Mucosa of stomach (tissue), 1 donor: ENCODE results near the gene OR13A1.
"Not testable (repeated sequence)": the region's sequence is repeated elsewhere in the genome, so short reads cannot be mapped to it uniquely, and the experiment has no call there.

Experiments used
- H3K27me3 ChIP-seq: one replicate; pipeline ENCODE4 v1.7.0; 2013; ENCODE audit warnings: mild to moderate bottlenecking, low read length; ENCODE audit not compliant: control insufficient read depth, insufficient read depth
- H3K36me3 ChIP-seq: one replicate; pipeline ENCODE4 v1.7.0; 2013; ENCODE audit warnings: low read length; ENCODE audit not compliant: control insufficient read depth, insufficient read depth
- H3K4me1 ChIP-seq: one replicate; pipeline ENCODE4 v1.7.0; 2013; ENCODE audit warnings: mild to moderate bottlenecking, low read length; ENCODE audit not compliant: control insufficient read depth, insufficient read depth
- H3K4me3 ChIP-seq: one replicate; pipeline ENCODE4 v1.7.0; 2013; ENCODE audit warnings: low read length
- H3K9ac ChIP-seq: one replicate; pipeline ENCODE4 v1.7.0; 2013; ENCODE audit warnings: mild to moderate bottlenecking, low read length, moderate library complexity
- H3K9me3 ChIP-seq: one replicate; pipeline ENCODE4 v1.7.0; 2013; ENCODE audit warnings: mild to moderate bottlenecking, low read length, moderate library complexity; ENCODE audit not compliant: control insufficient read depth
- donor health status: Pancreatic carcinoma.

Gene OR13A1

GRCh38 chr10:45326864-45327263 is 11.5 kb upstream of the OR13A1 start:
- H3K36me3 ChIP-seq, H3K4me3 ChIP-seq, H3K9ac ChIP-seq, H3K4me1 ChIP-seq, H3K9me3 ChIP-seq, H3K27me3 ChIP-seq: not testable (repeated sequence)

- Histone ChIP-seq H3K9ac (no peak overlapping the region), H3K27me3 (no peaks in the 10 kb centered on the region), H3K4me3 (no peak overlapping the region), H3K36me3 (no peaks in the 10 kb centered on the region), H3K4me1 (no peaks in the 10 kb centered on the region), H3K9me3 (no peaks in the 10 kb centered on the region)
Measured at GRCh38 chr10:45325116-45325515, 9.7 kb upstream of the OR13A1 start.

- Histone ChIP-seq H3K4me1 (no peaks in the 10 kb centered on the region), H3K27me3 (no peaks in the 10 kb centered on the region), H3K36me3 (no peaks in the 10 kb centered on the region), H3K9ac (no peak overlapping the region), H3K4me3 (no peak overlapping the region), H3K9me3 (no peaks in the 10 kb centered on the region)
Measured at GRCh38 chr10:45319702-45320101, 4.3 kb upstream of the OR13A1 start.

GRCh38 chr10:45313264-45313873 is 2.0 kb downstream of the OR13A1 start:
- H3K4me3 ChIP-seq: no peak overlapping the region
- no peaks in the 10 kb centered on the region for H3K4me1 ChIP-seq
- no peak overlapping the region for H3K9ac ChIP-seq
- H3K9me3 ChIP-seq: no peaks in the 10 kb centered on the region
- H3K27me3 ChIP-seq: no peaks in the 10 kb centered on the region
- H3K36me3 ChIP-seq: no peaks in the 10 kb centered on the region

- H3K4me3 ChIP-seq: no peak overlapping the region
- no peaks in the 10 kb centered on the region for H3K4me1 ChIP-seq
- no peaks in the 10 kb centered on the region for H3K9me3 ChIP-seq
- H3K27me3 ChIP-seq: no peaks in the 10 kb centered on the region
- no peaks in the 10 kb centered on the region for H3K36me3 ChIP-seq
- no peak overlapping the region for H3K9ac ChIP-seq
Measured at GRCh38 chr10:45308707-45309106, 6.7 kb downstream of the OR13A1 start.

- H3K9ac ChIP-seq: no peak overlapping the region
- H3K9me3 ChIP-seq: no peaks in the 10 kb centered on the region
- H3K36me3 ChIP-seq: no peaks in the 10 kb centered on the region
- H3K27me3 ChIP-seq: no peaks in the 10 kb centered on the region
- H3K4me3 ChIP-seq: no peak overlapping the region
- H3K4me1 ChIP-seq: no peaks in the 10 kb centered on the region
Measured at GRCh38 chr10:45302573-45302972, 12.8 kb downstream of the OR13A1 start.

GRCh38 chr10:45298341-45298955 is 17.0 kb downstream of the OR13A1 start:
- not testable (repeated sequence) for H3K9me3 ChIP-seq, H3K4me3 ChIP-seq, H3K9ac ChIP-seq, H3K36me3 ChIP-seq, H3K4me1 ChIP-seq, H3K27me3 ChIP-seq

GRCh38 chr10:45294681-45295080 is 20.7 kb downstream of the OR13A1 start:
- no peak overlapping the region for H3K4me3 ChIP-seq
- no peaks in the 10 kb centered on the region for H3K9me3 ChIP-seq
- H3K27me3 ChIP-seq: no peaks in the 10 kb centered on the region
- no peak overlapping the region for H3K9ac ChIP-seq
- H3K4me1 ChIP-seq: no peaks in the 10 kb centered on the region
- H3K36me3 ChIP-seq: no peaks in the 10 kb centered on the region

- H3K9ac ChIP-seq: no peak overlapping the region
- H3K4me3 ChIP-seq: no peak overlapping the region
- H3K36me3 ChIP-seq: no peaks in the 10 kb centered on the region
- H3K9me3 ChIP-seq: no peaks in the 10 kb centered on the region
- H3K4me1 ChIP-seq: peaks cover 10% of the 10 kb centered on the region
- no peaks in the 10 kb centered on the region for H3K27me3 ChIP-seq
Measured at GRCh38 chr10:45286980-45287379, 28.4 kb downstream of the OR13A1 start.

GRCh38 chr10:45282061-45282460 is 33.3 kb downstream of the OR13A1 start:
- H3K9ac ChIP-seq: no peak overlapping the region
- H3K9me3 ChIP-seq: no peaks in the 10 kb centered on the region
- no peaks in the 10 kb centered on the region for H3K27me3 ChIP-seq
- H3K36me3 ChIP-seq: no peaks in the 10 kb centered on the region
- H3K4me3 ChIP-seq: no peak overlapping the region
- H3K4me1 ChIP-seq: peaks cover 39% of the 10 kb centered on the region

GRCh38 chr10:45280113-45280760 is 35.2 kb downstream of the OR13A1 start:
- Histone ChIP-seq H3K36me3 (no peaks in the 10 kb centered on the region), H3K4me3 (no peak overlapping the region), H3K4me1 (peaks cover 39% of the 10 kb centered on the region), H3K9me3 (no peaks in the 10 kb centered on the region), H3K9ac (no peak overlapping the region), H3K27me3 (no peaks in the 10 kb centered on the region)

- no peaks in the 10 kb centered on the region for H3K36me3 ChIP-seq
- no peak overlapping the region for H3K9ac ChIP-seq
- no peaks in the 10 kb centered on the region for H3K9me3 ChIP-seq
- peaks cover 39% of the 10 kb centered on the region for H3K4me1 ChIP-seq
- no peak overlapping the region for H3K4me3 ChIP-seq
- no peaks in the 10 kb centered on the region for H3K27me3 ChIP-seq
Measured at GRCh38 chr10:45279682-45280081, 35.7 kb downstream of the OR13A1 start.
